IMR-90 (cell line): ENCODE measurements around the gene B3GALNT1. TPM values are rescaled to one million over a fixed set of nuclear protein-coding genes. Genes with fewer than 3 reads are reported as not detected.

ENCODE experiments used
- ATAC-seq: fragments of 200-7000 bp; cut with Tn5 transposase; 2 replicates; pipeline ENCODE4 v1.9.1; 2020; ENCODE audit warnings: low read depth, mild to moderate bottlenecking, moderate library complexity
- BruUV-seq: library from RNA; stranded (reverse); fragments of 400-500 nt; replicated peaks from 2 replicates; lab custom pipeline; 2021; lab: Mats Ljungman, UMichigan
- CTCF ChIA-PET: fragments of 300-600 bp; formaldehyde crosslinking; extraction: SDS; loops from one replicate; lab custom pipeline; 2021; ENCODE audit warnings: antibody characterized with exemption; lab: Yijun Ruan, JAX
- POLR2A ChIA-PET: fragments of 300-600 bp; sonication (Branson Sonifier 250); formaldehyde crosslinking; loops from one replicate; lab custom pipeline; 2022; ENCODE audit warnings: antibody characterized with exemption; ENCODE audit not compliant: unreplicated experiment; lab: Charles Lee
- DNase-seq: peaks from one replicate; pipeline ENCODE4 v3.0.0; 2013
- H2AFZ ChIP-seq: replicated peaks from 2 replicates; pipeline ENCODE3; 2013; ENCODE audit warnings: low read length, mild to moderate bottlenecking; ENCODE audit not compliant: poor library complexity
- H2AK5ac ChIP-seq: 2 replicates; pipeline ENCODE4 v1.6.1; 2013; ENCODE audit warnings: low read depth, low read length, inconsistent platforms
- H2AK9ac ChIP-seq: replicated peaks from 2 replicates; pipeline ENCODE3; 2013; ENCODE audit warnings: mild to moderate bottlenecking, low read depth, low read length, moderate library complexity; ENCODE audit not compliant: poor library complexity
- H2BK120ac ChIP-seq: 2 replicates; pipeline ENCODE4 v1.6.1; 2013; ENCODE audit warnings: low read depth, low read length, inconsistent platforms
- H2BK15ac ChIP-seq: 3 replicates; pipeline ENCODE4 v1.6.1; 2013; ENCODE audit warnings: low read depth, low read length, inconsistent platforms
- H2BK20ac ChIP-seq: 2 replicates; pipeline ENCODE4 v1.6.1; 2013; ENCODE audit warnings: low read depth, mild to moderate bottlenecking, inconsistent platforms, low read length, moderate library complexity
- H2BK5ac ChIP-seq: 2 replicates; pipeline ENCODE4 v1.6.1; 2013; ENCODE audit warnings: mild to moderate bottlenecking, low read depth, low read length, inconsistent platforms; ENCODE audit not compliant: poor library complexity, severe bottlenecking
- H3K14ac ChIP-seq: replicated peaks from 2 replicates; pipeline ENCODE4 v1.6.1; 2013; ENCODE audit warnings: low read depth, low read length, inconsistent platforms
- H3K18ac ChIP-seq: 2 replicates; pipeline ENCODE4 v1.6.1; 2013; ENCODE audit warnings: low read depth, low read length, control low read depth
- H3K23ac ChIP-seq: 2 replicates; pipeline ENCODE4 v1.6.1; 2013; ENCODE audit warnings: low read depth, low read length, inconsistent platforms
- H3K27ac ChIP-seq: 2 replicates; pipeline ENCODE4 v1.5.1; 2013; ENCODE audit warnings: mild to moderate bottlenecking, control low read depth, low read length; ENCODE audit not compliant: insufficient read depth
- H3K27me3 ChIP-seq: 2 replicates; pipeline ENCODE4 v1.6.1; 2013; ENCODE audit warnings: low read length; ENCODE audit not compliant: control insufficient read depth, insufficient read depth
- H3K36me3 ChIP-seq: 2 replicates; pipeline ENCODE4 v1.6.1; 2013; ENCODE audit warnings: low read length, mixed read lengths; ENCODE audit not compliant: control insufficient read depth, insufficient read depth
- H3K4ac ChIP-seq: 2 replicates; pipeline ENCODE4 v1.6.1; 2013; ENCODE audit warnings: low read depth, low read length, inconsistent platforms
- H3K4me1 ChIP-seq: 2 replicates; pipeline ENCODE4 v1.6.1; 2013; ENCODE audit warnings: low read length, mixed read lengths; ENCODE audit not compliant: control insufficient read depth, insufficient read depth
- H3K4me2 ChIP-seq: 2 replicates; pipeline ENCODE4 v1.6.1; 2013; ENCODE audit warnings: low read depth, mild to moderate bottlenecking, control low read depth, low read length, moderate library complexity
- H3K4me3 ChIP-seq: 2 replicates; pipeline ENCODE4 v1.5.1; 2013; ENCODE audit warnings: low read depth, mild to moderate bottlenecking, control low read depth, low read length, moderate library complexity; ENCODE audit not compliant: insufficient read depth
- H3K56ac ChIP-seq: 2 replicates; pipeline ENCODE4 v1.6.1; 2013; ENCODE audit warnings: low read length, inconsistent platforms; ENCODE audit not compliant: insufficient read depth; ENCODE audit errors: extremely low read depth
- H3K79me1 ChIP-seq, 2 experiments: 2 replicates each; pipeline ENCODE4 v1.6.1; 2013; ENCODE audit warnings: low read length in 2 of 2, inconsistent platforms in 1 of 2, low read depth in 1 of 2
- H3K9ac ChIP-seq: 2 replicates; pipeline ENCODE4 v1.6.1; 2013; ENCODE audit warnings: low read depth, low read length, control low read depth
- H3K9me1 ChIP-seq: 2 replicates; pipeline ENCODE4 v1.6.1; 2013; ENCODE audit warnings: low read length, inconsistent platforms; ENCODE audit not compliant: insufficient read depth
- H3K9me3 ChIP-seq: 2 replicates; pipeline ENCODE4 v1.6.1; 2013; ENCODE audit warnings: low read length; ENCODE audit not compliant: control insufficient read depth, insufficient read depth
- H4K20me1 ChIP-seq: 2 replicates; pipeline ENCODE4 v1.6.1; 2013; ENCODE audit warnings: low read length, inconsistent platforms; ENCODE audit not compliant: insufficient read depth
- H4K5ac ChIP-seq: 2 replicates; pipeline ENCODE4 v1.6.1; 2013; ENCODE audit warnings: mild to moderate bottlenecking, low read depth, low read length, control low read depth
- H4K8ac ChIP-seq, 2 experiments: 2 replicates each; pipeline ENCODE4 v1.6.1; 2013; ENCODE audit warnings: low read depth in 2 of 2, low read length in 2 of 2, control low read depth in 1 of 2, inconsistent platforms in 1 of 2
- H4K91ac ChIP-seq: 2 replicates; pipeline ENCODE4 v1.6.1; 2013; ENCODE audit warnings: low read depth, low read length, inconsistent platforms; ENCODE audit not compliant: insufficient read depth
- BHLHE40 ChIP-seq: fragments of 150-350 bp; IDR thresholded peaks from 2 replicates; pipeline ENCODE4 v1.6.1; 2016; ENCODE audit warnings: mild to moderate bottlenecking, low read depth, low read length
- CEBPB ChIP-seq: IDR thresholded peaks from 2 replicates; pipeline ENCODE4 v1.6.1; 2012; ENCODE audit warnings: low read depth, low read length, improper control_type of control experiment
- CHD1 ChIP-seq: IDR thresholded peaks from 2 replicates; pipeline ENCODE4 v1.6.1; 2012; ENCODE audit warnings: low read depth, low read length, improper control_type of control experiment
- ELK1 ChIP-seq: fragments of 150-350 bp; IDR thresholded peaks from 2 replicates; pipeline ENCODE4 v1.6.1; 2016; ENCODE audit warnings: low read depth, mild to moderate bottlenecking, low read length, moderate library complexity, borderline replicate concordance
- FOS ChIP-seq: fragments of 150-350 bp; IDR thresholded peaks from 2 replicates; pipeline ENCODE4 v1.6.1; 2016; ENCODE audit warnings: low read depth, low read length
- MAFK ChIP-seq: IDR thresholded peaks from 2 replicates; pipeline ENCODE4 v1.6.1; 2012; ENCODE audit warnings: low read depth, low read length, improper control_type of control experiment
- MAZ ChIP-seq: IDR thresholded peaks from 2 replicates; pipeline ENCODE4 v1.6.1; 2012; ENCODE audit warnings: low read depth, mild to moderate bottlenecking, low read length, improper control_type of control experiment, moderate library complexity, borderline replicate concordance
- MXI1 ChIP-seq: IDR thresholded peaks from 2 replicates; pipeline ENCODE4 v1.6.1; 2012; ENCODE audit warnings: low read depth, mild to moderate bottlenecking, low read length, moderate library complexity, borderline replicate concordance
- NFE2L2 ChIP-seq: fragments of 150-350 bp; IDR thresholded peaks from 2 replicates; pipeline ENCODE4 v1.6.1; 2016; ENCODE audit warnings: low read depth, mild to moderate bottlenecking, low read length
- POLR2A ChIP-seq: IDR thresholded peaks from 2 replicates; pipeline ENCODE4 v1.6.1; 2012; ENCODE audit warnings: mild to moderate bottlenecking, low read depth, low read length
- RAD21 ChIP-seq: IDR thresholded peaks from 2 replicates; pipeline ENCODE4 v1.6.1; 2012; ENCODE audit warnings: low read length, improper control_type of control experiment
- RCOR1 ChIP-seq: IDR thresholded peaks from 2 replicates; pipeline ENCODE4 v1.6.1; 2012; ENCODE audit warnings: mild to moderate bottlenecking, low read length, improper control_type of control experiment; ENCODE audit not compliant: insufficient replicate concordance
- RFX5 ChIP-seq: IDR thresholded peaks from 2 replicates; pipeline ENCODE4 v1.8.0; 2012; ENCODE audit warnings: low read depth, mild to moderate bottlenecking, low read length, moderate library complexity
- SMC3 ChIP-seq: fragments of 150-350 bp; IDR thresholded peaks from 2 replicates; pipeline ENCODE4 v1.6.1; 2016; ENCODE audit warnings: low read depth, mild to moderate bottlenecking, antibody characterized with exemption, low read length, moderate library complexity
- USF2 ChIP-seq: fragments of 150-350 bp; IDR thresholded peaks from 2 replicates; pipeline ENCODE4 v1.6.1; 2017; ENCODE audit warnings: mild to moderate bottlenecking, antibody characterized with exemption, low read length, low read depth
- WGBS, 2 experiments: methylation state at CpG; one replicate each; pipeline versions ENCODE4 v1.1.5 to v1.1.7; 2013; ENCODE audit warnings: missing lambda C conversion rate in 2 of 2; ENCODE audit not compliant: insufficient read length in 1 of 2; ENCODE audit errors: extremely low coverage in 2 of 2; 5-methylcytosine and 5-hydroxymethylcytosine counted together
- dilution Hi-C: fragments of 300-500 bp; cut with HindIII; formaldehyde crosslinking; loops from one replicate; pipeline ENCODE4 v1.14.3; 2018; ENCODE audit warnings: low sequenced_read_pairs; ENCODE audit not compliant: unreplicated experiment
- in situ Hi-C: fragments of 300-500 bp; cut with MboI; formaldehyde crosslinking; loops from 3 replicates; pipeline ENCODE4 v1.14.3; 2019; ENCODE audit warnings: low sequenced_read_pairs, inconsistent platforms, mixed read lengths
- intact Hi-C: fragments of 100-400 bp; cut with micrococcal nuclease; formaldehyde crosslinking; loops from 2 replicates; pipeline ENCODE4 v1.10.0; 2022
- polyA plus RNA-seq, 3 experiments: library from polyadenylated mRNA; depleted of rRNA; stranded (reverse); fragments of >200 nt; gene quantifications; 2 replicates each; pipeline ENCODE4 v1.2.3, GENCODE V29; 2012; ENCODE audit warnings: low replicate concordance in 1 of 3
- total RNA-seq: library from RNA; depleted of rRNA; stranded (reverse); fragments of >200 nt; gene quantifications from 2 replicates; pipeline ENCODE4 v1.2.3, GENCODE V29; 2012
- TF ChIP-seq, protein P1 (sequence below): conservative IDR thresholded peaks from 2 replicates; pipeline ENCODE4 v1.5.1; 2012; ENCODE audit warnings: mild to moderate bottlenecking, low read depth, low read length, improper control_type of control experiment

The B3GALNT1 gene
- total and polyA plus RNA-seq, 2 of the 4 experiments (the other 2 are of a cell fraction) = 5.6 to 8.2 TPM

DNA sequence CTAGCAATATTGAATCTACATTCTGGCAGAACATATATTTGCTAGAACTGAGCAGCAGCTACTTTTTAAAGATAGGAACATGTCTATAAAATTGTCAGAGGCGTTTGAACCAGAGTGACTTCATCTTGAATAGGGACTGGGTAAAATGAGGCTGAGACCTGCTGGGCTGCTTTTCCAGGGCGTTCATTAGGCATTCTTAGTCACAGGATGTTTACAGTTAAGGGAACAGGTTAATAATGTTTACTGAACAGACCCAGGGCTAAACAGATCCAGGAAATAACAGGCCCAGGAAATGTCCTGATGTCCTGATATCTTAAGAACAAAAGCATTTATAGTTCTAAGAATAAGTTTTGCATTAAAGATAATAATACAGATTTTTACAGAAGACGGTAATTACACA is 34.5 kb upstream of the B3GALNT1 start:
- Histone ChIP-seq H4K5ac (no peak overlapping the region), H3K9ac (no peak overlapping the region), H3K23ac (no peak overlapping the region), H3K79me1 (no peaks in the 10 kb centered on the region), H3K27me3 (no peaks in the 10 kb centered on the region), H3K36me3 (no peaks in the 10 kb centered on the region), H3K14ac (no peak overlapping the region), H2BK20ac (no peak overlapping the region), H3K18ac (no peak overlapping the region), H4K8ac (no peak overlapping the region), H3K4me2 (no peak overlapping the region), H2AK5ac (no peak overlapping the region), H3K4me1 (no peaks in the 10 kb centered on the region), H2AFZ (no peak overlapping the region), H3K4ac (no peak overlapping the region), H2BK120ac (no peak overlapping the region), H3K56ac (no peak overlapping the region), H3K9me3 (no peaks in the 10 kb centered on the region), H3K9me1 (no peaks in the 10 kb centered on the region), H4K20me1 (no peaks in the 10 kb centered on the region), H3K27ac (no peak overlapping the region), H2BK15ac (no peak overlapping the region), H2AK9ac (no peak overlapping the region), H2BK5ac (no peak overlapping the region), H3K4me3 (no peak overlapping the region), H4K91ac (no peak overlapping the region)
- intact Hi-C loops (no loop called here), dilution Hi-C loops (no loop called here), in situ Hi-C loops (no loop called here)
- DNase-seq (no peak), ATAC-seq (no peak)
- CTCF ChIA-PET = no interaction called here
- BruUV-seq = no TSS peak
- POLR2A ChIA-PET = no interaction called here
- no peak for TF ChIP-seq RCOR1
- no peak for TF ChIP-seq CHD1
- TF ChIP-seq MAFK = no peak
- no peak for TF ChIP-seq ELK1
- no peak for TF ChIP-seq CEBPB
- TF ChIP-seq RAD21 = no peak
- TF ChIP-seq, protein P1, sequence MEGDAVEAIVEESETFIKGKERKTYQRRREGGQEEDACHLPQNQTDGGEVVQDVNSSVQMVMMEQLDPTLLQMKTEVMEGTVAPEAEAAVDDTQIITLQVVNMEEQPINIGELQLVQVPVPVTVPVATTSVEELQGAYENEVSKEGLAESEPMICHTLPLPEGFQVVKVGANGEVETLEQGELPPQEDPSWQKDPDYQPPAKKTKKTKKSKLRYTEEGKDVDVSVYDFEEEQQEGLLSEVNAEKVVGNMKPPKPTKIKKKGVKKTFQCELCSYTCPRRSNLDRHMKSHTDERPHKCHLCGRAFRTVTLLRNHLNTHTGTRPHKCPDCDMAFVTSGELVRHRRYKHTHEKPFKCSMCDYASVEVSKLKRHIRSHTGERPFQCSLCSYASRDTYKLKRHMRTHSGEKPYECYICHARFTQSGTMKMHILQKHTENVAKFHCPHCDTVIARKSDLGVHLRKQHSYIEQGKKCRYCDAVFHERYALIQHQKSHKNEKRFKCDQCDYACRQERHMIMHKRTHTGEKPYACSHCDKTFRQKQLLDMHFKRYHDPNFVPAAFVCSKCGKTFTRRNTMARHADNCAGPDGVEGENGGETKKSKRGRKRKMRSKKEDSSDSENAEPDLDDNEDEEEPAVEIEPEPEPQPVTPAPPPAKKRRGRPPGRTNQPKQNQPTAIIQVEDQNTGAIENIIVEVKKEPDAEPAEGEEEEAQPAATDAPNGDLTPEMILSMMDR = no peak
- TF ChIP-seq NFE2L2 = no peak
- TF ChIP-seq SMC3 = no peak
- no peak for TF ChIP-seq RFX5
- no peak for TF ChIP-seq MXI1
- TF ChIP-seq USF2 = no peak
- TF ChIP-seq POLR2A = no peak
- TF ChIP-seq BHLHE40 = no peak
- no peak for TF ChIP-seq MAZ
- no peak for TF ChIP-seq FOS
- 40% methylated on average over 1 of the region's 3 CpGs; no CpG with 5 or more reads in 1 of the 2 experiments for WGBS, 2 experiments
